Astrocyte (in vitro differentiated cells and primary cell): ENCODE data around the gene RCOR1. TPM values are rescaled to one million over a fixed set of nuclear protein-coding genes. Genes with fewer than 3 reads are reported as not detected.

Experiments used
- DNase-seq: peaks from one replicate; pipeline ENCODE4 v3.0.0-alpha.2; 2010; ENCODE audit warnings: low read depth
- FAIRE-seq: peaks from 2 replicates; lab custom pipeline; 2011; peaks lifted over from hg19 to GRCh38; lab: Jason Lieb, UNC
- H2AFZ ChIP-seq: 2 replicates; pipeline ENCODE4 v1.6.0; 2012; ENCODE audit warnings: low read depth, low read length, inconsistent platforms
- H3K27ac ChIP-seq: 2 replicates; pipeline ENCODE4 v1.5.1; 2011; ENCODE audit warnings: low read depth, low read length, inconsistent platforms
- H3K27me3 ChIP-seq: 2 replicates; pipeline ENCODE4 v1.6.0; 2011; ENCODE audit warnings: low read length, inconsistent platforms; ENCODE audit not compliant: insufficient read depth
- H3K36me3 ChIP-seq: 2 replicates; pipeline ENCODE4 v1.5.1; 2011; ENCODE audit warnings: low read length, inconsistent platforms; ENCODE audit not compliant: insufficient read depth
- H3K4me1 ChIP-seq: 2 replicates; pipeline ENCODE4 v1.5.1; 2011; ENCODE audit warnings: low read length, inconsistent platforms; ENCODE audit not compliant: insufficient read depth
- H3K4me2 ChIP-seq: 2 replicates; pipeline ENCODE4 v1.6.0; 2012; ENCODE audit warnings: low read length, inconsistent platforms
- H3K4me3 ChIP-seq: 2 replicates; pipeline ENCODE4 v1.5.1; 2011; ENCODE audit warnings: low read depth, mild to moderate bottlenecking, low read length, inconsistent platforms; ENCODE audit not compliant: insufficient read depth
- H3K79me2 ChIP-seq: 2 replicates; pipeline ENCODE4 v1.6.0; 2012; ENCODE audit warnings: mild to moderate bottlenecking, low read length, inconsistent platforms; ENCODE audit not compliant: insufficient read depth
- H3K9ac ChIP-seq: 2 replicates; pipeline ENCODE4 v1.6.0; 2012; ENCODE audit warnings: mild to moderate bottlenecking, low read length, inconsistent platforms
- H3K9me3 ChIP-seq: 2 replicates; pipeline ENCODE4 v1.5.1; 2012; ENCODE audit warnings: low read depth, mild to moderate bottlenecking, low read length, inconsistent platforms; ENCODE audit not compliant: insufficient read depth
- H4K20me1 ChIP-seq: 2 replicates; pipeline ENCODE4 v1.6.0; 2012; ENCODE audit warnings: low read length, inconsistent platforms; ENCODE audit not compliant: insufficient read depth
- H3K27ac Mint-ChIP-seq: one replicate; pipeline ENCODE4 v1.8.0; 2021; ENCODE audit warnings: mild to moderate bottlenecking, mixed read lengths; ENCODE audit not compliant: unreplicated experiment
- H3K27me3 Mint-ChIP-seq: one replicate; pipeline ENCODE4 v1.8.0; 2021; ENCODE audit warnings: low read depth, mixed read lengths; ENCODE audit not compliant: unreplicated experiment
- H3K36me3 Mint-ChIP-seq: one replicate; pipeline ENCODE4 v1.8.0; 2021; ENCODE audit warnings: low read depth, mixed read lengths; ENCODE audit not compliant: unreplicated experiment
- H3K4me1 Mint-ChIP-seq: one replicate; pipeline ENCODE4 v1.8.0; 2021; ENCODE audit warnings: low read depth, mixed read lengths; ENCODE audit not compliant: unreplicated experiment
- H3K4me3 Mint-ChIP-seq: one replicate; pipeline ENCODE4 v1.8.0; 2021; ENCODE audit warnings: mild to moderate bottlenecking, moderate library complexity, mixed read lengths; ENCODE audit not compliant: unreplicated experiment
- H3K9me3 Mint-ChIP-seq: one replicate; pipeline ENCODE4 v1.8.0; 2021; ENCODE audit warnings: mild to moderate bottlenecking, mixed read lengths; ENCODE audit not compliant: unreplicated experiment
- EZH2 ChIP-seq: IDR thresholded peaks from 2 replicates; pipeline ENCODE4 v1.6.1; 2012; ENCODE audit warnings: mild to moderate bottlenecking, low read length, inconsistent platforms; ENCODE audit not compliant: insufficient read depth
- total RNA-seq: library from RNA; stranded (reverse); gene quantifications from 2 replicates; pipeline ENCODE4 v1.2.1, GENCODE V29; 2021
- TF ChIP-seq, protein P1 (sequence below): IDR thresholded peaks from 2 replicates; pipeline ENCODE4 v1.5.1; 2011; ENCODE audit warnings: low read depth, mild to moderate bottlenecking, inconsistent platforms, low read length, moderate library complexity; ENCODE audit not compliant: insufficient read depth

Gene RCOR1
- total RNA-seq, 1 donor from 2014 or later = 31.0 TPM

DNA sequence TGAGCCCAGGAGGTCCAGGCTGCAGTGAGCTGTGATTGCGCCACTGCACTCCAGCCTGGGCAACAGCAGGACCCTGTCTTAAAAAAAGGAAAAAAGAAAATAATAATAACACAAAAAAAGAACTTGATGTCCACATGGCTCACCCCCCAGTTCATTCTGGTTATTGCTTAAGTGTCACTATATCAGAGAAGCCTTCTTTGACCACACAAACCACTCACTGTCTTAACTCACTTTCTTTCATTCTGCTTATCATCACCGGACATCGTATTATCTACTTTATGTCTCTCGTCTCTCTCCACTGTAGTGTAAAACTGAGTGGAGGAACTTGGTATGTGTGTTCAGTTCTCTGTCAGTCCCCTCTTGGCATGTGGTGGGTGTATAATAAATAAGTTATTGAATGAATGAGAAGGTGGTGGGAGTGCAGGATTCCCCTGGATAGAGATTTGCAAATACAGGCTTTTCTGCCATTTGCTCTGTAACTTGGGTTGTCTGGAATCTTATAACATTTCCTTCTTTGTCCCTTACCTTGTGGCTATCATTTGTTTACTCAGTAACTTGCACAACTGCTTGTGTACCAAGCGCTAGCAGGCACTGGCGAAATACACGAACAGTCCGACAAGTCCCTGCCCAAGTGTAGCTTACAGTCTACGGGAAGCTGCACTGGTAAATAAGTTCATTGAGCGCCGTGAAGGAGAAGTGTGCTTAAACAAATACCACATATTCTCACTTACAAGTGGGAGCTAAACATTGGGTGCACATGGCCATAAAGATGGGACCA is 98.2 kb downstream of the RCOR1 start:
- H2AFZ ChIP-seq = no peak overlapping the region
- H3K27me3 ChIP-seq = no peaks in the 10 kb centered on the region
- no peak for FAIRE-seq
- peaks cover 55% of the 10 kb centered on the region for H3K79me2 ChIP-seq
- Mint-ChIP-seq H3K27me3 (no peaks in the 10 kb centered on the region), H3K27ac (no peak overlapping the region), H3K4me1 (peaks cover 12% of the 10 kb centered on the region), H3K9me3 (no peaks in the 10 kb centered on the region), H3K36me3 (peaks cover 2% of the 10 kb centered on the region), H3K4me3 (no peak overlapping the region)
- H4K20me1 ChIP-seq = peaks cover 78% of the 10 kb centered on the region
- no peak overlapping the region for H3K27ac ChIP-seq
- no peak overlapping the region for H3K9ac ChIP-seq
- no peaks in the 10 kb centered on the region for H3K4me1 ChIP-seq
- H3K4me3 ChIP-seq = no peak overlapping the region
- TF ChIP-seq, protein P1, sequence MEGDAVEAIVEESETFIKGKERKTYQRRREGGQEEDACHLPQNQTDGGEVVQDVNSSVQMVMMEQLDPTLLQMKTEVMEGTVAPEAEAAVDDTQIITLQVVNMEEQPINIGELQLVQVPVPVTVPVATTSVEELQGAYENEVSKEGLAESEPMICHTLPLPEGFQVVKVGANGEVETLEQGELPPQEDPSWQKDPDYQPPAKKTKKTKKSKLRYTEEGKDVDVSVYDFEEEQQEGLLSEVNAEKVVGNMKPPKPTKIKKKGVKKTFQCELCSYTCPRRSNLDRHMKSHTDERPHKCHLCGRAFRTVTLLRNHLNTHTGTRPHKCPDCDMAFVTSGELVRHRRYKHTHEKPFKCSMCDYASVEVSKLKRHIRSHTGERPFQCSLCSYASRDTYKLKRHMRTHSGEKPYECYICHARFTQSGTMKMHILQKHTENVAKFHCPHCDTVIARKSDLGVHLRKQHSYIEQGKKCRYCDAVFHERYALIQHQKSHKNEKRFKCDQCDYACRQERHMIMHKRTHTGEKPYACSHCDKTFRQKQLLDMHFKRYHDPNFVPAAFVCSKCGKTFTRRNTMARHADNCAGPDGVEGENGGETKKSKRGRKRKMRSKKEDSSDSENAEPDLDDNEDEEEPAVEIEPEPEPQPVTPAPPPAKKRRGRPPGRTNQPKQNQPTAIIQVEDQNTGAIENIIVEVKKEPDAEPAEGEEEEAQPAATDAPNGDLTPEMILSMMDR = no peak
- no peak for TF ChIP-seq EZH2
- no peaks in the 10 kb centered on the region for H3K36me3 ChIP-seq
- no peak overlapping the region for H3K4me2 ChIP-seq
- no peak for DNase-seq
- no peaks in the 10 kb centered on the region for H3K9me3 ChIP-seq

GRCh38 chr14:102691763-102692162 is 99.3 kb downstream of the RCOR1 start:
- H3K9me3 Mint-ChIP-seq = no peaks in the 10 kb centered on the region
- no peak overlapping the region for H3K27ac Mint-ChIP-seq
- Histone ChIP-seq H3K27me3 (no peaks in the 10 kb centered on the region), H3K4me3 (no peak overlapping the region), H3K4me1 (peaks cover under 1% of the 10 kb centered on the region), H3K4me2 (no peak overlapping the region), H4K20me1 (peaks cover 78% of the 10 kb centered on the region), H3K79me2 (peaks cover 53% of the 10 kb centered on the region), H3K36me3 (no peaks in the 10 kb centered on the region), H3K9me3 (no peaks in the 10 kb centered on the region), H3K27ac (no peak overlapping the region), H2AFZ (no peak overlapping the region), H3K9ac (no peak overlapping the region)
- TF ChIP-seq EZH2 = no peak
- TF ChIP-seq, protein P1 = no peak
- peaks cover 14% of the 10 kb centered on the region for H3K4me1 Mint-ChIP-seq
- DNase-seq = no peak
- no peaks in the 10 kb centered on the region for H3K27me3 Mint-ChIP-seq
- FAIRE-seq = no peak
- H3K36me3 Mint-ChIP-seq = peaks cover 2% of the 10 kb centered on the region
- no peak overlapping the region for H3K4me3 Mint-ChIP-seq

DNA sequence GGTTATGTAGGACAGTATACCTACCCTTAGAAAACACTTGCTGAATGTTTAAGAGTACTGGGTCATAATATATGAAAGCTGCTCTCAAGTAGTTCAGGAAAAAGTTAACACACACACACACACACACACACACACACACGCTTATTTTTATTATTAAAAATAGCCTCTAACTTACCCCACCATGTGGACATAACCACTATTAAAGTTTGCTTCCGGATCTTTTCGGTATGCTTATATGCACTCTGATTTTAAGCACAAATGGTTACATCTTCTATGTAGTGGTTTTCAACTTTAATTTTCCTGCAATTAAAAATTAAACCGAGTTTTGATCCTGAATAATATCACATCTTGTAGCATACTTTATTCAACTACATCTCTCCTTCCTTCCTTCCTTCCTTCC is 99.9 kb downstream of the RCOR1 start:
- Mint-ChIP-seq H3K4me3 (no peak overlapping the region), H3K27ac (no peak overlapping the region), H3K9me3 (no peaks in the 10 kb centered on the region), H3K36me3 (peaks cover 2% of the 10 kb centered on the region), H3K4me1 (peaks cover 20% of the 10 kb centered on the region), H3K27me3 (no peaks in the 10 kb centered on the region)
- no peak for TF ChIP-seq EZH2
- TF ChIP-seq, protein P1 = no peak
- DNase-seq = no peak
- Histone ChIP-seq H3K79me2 (peaks cover 58% of the 10 kb centered on the region), H3K9me3 (no peaks in the 10 kb centered on the region), H3K4me1 (peaks cover 4% of the 10 kb centered on the region), H2AFZ (no peak overlapping the region), H3K9ac (no peak overlapping the region), H3K27me3 (no peaks in the 10 kb centered on the region), H3K4me2 (no peak overlapping the region), H3K4me3 (no peak overlapping the region), H3K27ac (no peak overlapping the region), H3K36me3 (no peaks in the 10 kb centered on the region), H4K20me1 (peaks cover 80% of the 10 kb centered on the region)
- FAIRE-seq = no peak
